CD1c-positive myeloid dendritic cell (primary cell): ENCODE results near the gene MCF2L.

ENCODE experiments used
- DNase-seq: peaks from one replicate; pipeline ENCODE4 v3.0.0-alpha.2; 2016; ENCODE audit errors: extremely low spot score

MCF2L gene

DNA sequence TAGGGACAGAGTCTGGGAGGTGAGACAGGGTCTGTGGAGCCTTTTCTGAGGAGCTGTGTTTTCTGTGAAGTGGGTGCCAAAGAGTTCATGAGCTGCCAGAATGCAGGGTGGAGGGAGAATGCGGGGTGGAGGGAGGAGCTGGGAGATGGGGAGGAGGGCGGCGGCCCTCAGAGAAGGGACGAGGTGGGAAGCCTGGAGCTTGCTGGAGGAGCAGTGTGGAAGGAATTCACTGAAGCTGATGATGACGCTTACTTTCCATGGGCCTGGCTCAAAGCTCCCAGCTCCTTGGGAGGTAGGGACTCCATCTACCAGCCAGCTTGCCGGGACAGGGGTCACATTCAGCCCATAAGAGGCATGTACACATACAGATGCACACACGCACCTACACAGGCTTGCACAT lies 62.5 kb downstream of the MCF2L start:
- no peak for DNase-seq

DNA sequence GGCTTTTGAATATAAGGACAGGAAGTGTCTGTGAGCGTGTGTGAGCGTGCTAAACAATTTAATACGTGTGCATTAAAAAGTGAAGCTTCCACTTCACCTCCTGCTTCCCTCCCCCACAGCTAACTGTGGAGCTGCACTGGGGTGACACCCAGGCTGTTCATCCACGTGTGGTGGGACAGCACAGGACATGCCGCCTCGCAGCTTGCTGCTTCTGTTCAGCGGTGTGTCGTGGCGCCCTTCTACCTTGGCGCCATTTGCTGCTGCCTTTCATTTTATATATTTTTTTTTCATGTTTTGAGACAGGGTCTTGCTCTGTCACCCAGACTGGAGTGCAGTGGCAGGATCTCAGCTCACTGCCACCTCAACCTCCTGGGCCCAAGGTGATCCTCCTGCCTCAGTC lies 63.3 kb downstream of the MCF2L start:
- no peak for DNase-seq

DNA sequence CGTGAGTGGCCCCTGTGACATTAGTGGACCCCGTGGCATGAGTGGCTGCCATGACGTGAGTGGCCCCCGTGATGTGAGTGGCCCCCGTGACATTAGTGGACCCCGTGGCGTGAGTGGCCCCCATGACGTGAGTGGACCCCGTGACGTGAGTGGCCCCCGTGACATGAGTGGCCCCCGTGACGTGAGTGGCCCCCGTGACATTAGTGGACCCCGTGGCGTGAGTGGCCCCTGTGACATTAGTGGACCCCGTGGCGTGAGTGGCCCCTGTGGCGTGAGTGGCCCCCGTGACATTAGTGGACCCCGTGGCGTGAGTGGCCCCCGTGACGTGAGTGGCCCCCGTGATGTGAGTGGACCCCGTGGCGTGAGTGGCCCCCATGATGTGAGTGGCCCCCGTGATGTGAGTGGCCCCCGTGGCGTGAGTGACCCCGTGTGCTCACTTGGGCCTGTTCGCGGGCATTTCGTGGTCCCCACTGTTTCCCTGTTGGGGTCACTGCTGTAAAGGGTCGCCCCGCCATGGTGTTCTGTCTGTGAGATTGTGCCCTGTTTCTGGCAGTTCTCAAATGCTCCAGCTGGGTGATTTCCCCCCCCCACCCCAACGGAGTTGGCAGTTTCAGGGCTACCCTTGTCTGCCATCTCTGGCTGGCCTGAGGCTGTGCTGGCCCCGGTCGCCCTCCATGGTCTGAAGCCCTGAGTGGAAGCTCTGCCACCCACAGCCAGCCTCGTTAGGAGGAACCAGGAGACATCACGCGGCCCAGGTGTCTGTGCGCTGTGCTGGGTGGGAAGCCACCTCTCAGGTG lies 64.2 kb downstream of the MCF2L start:
- DNase-seq = no peak

GRCh38 chr13:113034451-113035212 lies 65.6 kb downstream of the MCF2L start:
- DNase-seq = no peak

DNA sequence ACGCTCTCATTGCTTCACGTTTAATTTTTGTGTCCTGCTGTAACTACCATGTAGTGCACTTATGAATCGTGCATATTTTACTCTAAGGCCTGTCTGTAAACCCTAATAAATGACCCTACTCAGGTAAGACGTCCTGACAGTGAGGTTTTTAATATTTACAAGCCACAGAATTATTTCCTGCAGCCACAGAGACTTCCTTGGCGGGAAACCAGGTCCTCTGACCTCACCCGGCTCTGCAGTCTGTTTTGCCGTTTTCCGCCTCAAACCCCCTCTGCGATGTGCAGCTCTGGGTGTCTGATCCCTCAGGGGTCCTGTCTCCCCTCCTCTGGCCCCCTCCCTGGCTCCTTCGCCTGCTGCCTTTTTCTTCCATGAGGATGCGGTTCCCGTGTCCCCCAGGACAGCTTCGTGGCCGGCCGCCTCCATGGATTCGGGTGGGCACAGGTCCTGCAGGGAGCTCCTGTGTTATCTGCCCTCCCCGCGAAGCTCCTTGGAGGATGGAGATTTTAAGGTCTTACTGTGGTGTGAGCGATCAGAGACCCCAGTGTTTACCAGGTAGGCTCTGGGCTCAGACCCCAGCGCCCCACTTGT lies 66.3 kb downstream of the MCF2L start:
- DNase-seq = no peak

GRCh38 chr13:113036401-113036800 lies 67.4 kb downstream of the MCF2L start:
- DNase-seq = no peak

DNA sequence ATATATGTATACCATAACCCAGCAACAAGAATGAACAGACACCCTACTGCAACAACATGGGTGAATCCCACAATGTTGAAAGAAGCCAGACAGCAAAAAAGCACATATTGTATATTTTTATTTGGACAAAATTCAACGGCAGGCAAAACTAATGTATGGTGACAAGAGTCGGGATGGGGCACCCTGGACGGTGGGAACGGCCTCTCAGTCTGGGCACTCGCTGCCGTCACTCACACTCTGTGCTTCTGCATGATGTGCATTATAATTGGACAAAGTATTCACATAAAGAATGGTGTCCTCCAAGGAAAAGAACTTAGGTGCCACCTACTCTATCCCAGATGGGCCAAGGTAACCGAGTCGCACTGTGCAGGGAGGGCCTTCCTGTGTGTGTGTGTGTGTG lies 71.0 kb downstream of the MCF2L start:
- DNase-seq = no peak

DNA sequence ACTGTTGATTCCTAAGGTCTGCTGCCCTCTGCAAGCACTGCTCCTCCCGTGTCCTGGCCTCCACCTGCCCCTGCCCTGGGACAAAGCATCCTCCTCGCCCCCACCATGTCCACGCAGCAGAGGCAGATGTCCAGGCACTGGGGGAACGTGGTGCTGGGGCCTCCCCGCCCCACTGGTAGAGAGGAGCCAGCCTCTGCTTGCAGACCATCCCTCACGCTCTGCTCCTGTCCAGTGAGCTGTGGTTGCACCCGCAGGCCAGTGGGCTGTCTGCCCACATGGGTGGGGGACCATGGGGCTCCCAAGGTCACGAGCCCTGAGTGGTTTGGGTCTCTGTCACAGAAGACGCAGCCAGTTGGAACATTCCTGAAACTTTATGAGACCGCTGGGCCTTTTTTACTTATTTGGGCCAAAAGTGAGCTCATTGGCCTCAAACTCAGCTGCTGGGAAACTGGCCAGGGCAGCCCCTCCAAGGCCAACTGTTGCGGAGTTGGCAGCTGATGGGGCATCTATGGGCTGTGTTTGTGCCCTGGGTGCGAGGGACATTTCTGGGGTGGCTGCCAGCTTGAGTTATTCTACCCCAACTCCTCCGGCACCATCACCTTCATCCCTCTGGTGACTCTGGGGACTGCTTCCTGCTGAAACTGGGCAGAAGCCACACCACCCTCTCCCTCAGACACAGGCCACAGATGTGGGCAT lies 71.7 kb downstream of the MCF2L start:
- DNase-seq = no peak

DNA sequence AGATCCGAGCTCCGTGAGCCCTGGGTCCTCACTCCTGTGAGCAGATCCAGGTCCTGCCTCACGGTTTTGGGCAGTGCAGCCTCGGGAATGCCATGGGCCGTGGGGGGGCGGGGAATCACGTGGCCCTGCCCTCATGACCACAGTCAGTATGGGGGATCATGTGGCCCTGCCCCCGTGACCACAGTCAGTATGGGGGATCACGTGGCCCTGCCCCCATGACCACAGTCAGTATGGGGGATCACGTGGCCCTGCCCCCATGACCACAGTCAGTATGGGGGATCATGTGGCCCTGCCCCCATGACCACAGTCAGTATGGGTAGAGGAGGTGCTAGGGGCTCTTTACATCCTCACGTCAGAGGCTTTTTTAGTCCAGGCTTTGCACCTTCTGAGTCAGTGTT lies 72.3 kb downstream of the MCF2L start:
- no peak for DNase-seq

GRCh38 chr13:113041896-113042295 lies 72.9 kb downstream of the MCF2L start:
- DNase-seq = no peak

DNA sequence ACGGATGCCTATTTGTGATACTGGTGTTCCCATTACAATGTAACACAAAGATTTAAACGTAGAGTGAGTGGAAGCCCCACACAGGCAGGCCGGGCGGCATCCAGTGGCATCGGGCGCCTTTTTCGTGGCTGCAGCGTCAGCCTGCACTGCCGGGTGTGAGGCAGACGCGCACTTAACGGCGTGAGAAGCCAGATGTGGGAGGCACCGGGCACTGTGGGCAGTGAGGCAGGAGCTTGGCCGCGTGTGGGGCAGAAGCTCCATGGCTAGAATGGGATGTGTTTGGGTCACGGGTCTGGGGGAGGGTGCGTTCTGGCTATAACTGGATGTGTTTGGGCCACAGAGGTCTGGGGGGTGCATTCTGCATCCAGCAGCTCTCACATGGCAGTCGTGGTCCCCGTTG lies 73.4 kb downstream of the MCF2L start:
- DNase-seq = no peak

DNA sequence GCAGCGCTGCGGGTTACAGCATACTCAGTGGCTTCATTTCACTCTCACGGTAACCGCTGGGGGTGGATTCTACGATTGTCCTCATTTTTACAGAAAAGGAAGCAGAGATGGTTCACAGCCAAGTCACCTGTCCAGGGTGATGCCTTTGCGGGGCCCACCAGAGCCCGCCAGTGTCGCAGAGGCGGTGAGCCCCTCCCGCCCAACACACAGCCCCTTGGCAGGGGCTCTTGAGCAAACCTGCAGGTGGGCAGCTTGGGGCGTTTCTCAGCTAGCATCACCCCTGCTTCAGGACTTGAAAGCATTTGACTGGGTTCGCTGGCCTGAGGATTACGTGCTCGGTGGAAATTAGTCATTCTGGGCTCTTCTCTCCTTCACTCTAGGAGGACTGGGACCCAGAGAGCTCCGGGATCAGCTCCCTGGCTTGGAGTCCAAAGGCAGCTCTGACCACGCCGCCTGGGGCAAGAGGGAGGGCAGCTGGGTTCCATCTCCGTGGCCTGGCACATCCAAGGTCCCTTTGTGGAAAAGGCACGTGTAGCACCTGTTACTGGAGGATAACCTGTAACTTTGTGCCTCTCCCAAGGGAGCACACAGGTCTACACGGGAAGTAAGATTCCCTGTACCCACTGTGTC lies 74.1 kb downstream of the MCF2L start:
- no peak for DNase-seq

- DNase-seq = no peak
These were observed 74.9 kb downstream of the MCF2L start for GRCh38 chr13:113043931-113044330.

GRCh38 chr13:113044391-113045114 lies 75.5 kb downstream of the MCF2L start:
- DNase-seq = no peak

DNA sequence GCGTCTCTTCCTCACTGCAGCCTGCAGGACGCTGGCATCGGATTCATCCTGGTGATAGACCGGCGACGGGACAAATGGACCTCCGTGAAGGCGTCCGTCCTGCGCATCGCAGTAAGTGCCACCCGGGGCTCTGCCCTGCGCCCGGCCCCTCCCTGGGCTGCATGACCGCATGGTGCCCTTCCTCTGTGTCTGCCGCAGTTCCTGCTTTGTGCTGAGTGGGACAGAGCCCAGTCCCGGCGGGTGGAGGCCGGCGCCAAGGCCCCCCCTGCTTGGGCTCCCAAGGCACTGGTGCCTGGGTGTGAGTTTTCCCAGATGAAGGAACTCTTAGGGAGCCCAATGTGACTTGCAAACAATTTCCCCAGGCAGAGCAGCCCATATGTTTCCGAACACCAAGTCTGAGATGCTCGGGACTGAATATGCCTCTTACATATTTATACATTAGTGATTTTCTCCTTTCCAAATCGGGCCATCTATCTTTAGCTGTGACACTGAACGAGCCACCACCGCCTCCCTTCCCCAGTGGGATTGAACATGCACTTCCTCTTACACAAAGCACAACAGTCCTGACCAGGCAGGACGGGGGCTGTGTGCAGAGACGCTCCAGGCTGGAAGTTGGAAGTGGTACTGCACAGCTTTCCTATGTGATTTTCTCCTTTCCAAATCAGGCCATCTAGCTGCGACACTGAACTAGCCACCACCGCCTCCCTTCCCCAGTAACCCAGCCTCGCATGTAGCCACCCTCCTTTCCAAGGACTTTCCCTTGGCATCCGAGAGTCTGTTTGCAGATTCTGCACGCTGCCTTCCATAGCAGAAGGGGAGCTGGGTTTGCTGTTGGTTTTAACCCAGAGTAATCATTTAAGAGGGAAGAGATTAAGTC lies 76.5 kb downstream of the MCF2L start:
- no peak for DNase-seq

DNA sequence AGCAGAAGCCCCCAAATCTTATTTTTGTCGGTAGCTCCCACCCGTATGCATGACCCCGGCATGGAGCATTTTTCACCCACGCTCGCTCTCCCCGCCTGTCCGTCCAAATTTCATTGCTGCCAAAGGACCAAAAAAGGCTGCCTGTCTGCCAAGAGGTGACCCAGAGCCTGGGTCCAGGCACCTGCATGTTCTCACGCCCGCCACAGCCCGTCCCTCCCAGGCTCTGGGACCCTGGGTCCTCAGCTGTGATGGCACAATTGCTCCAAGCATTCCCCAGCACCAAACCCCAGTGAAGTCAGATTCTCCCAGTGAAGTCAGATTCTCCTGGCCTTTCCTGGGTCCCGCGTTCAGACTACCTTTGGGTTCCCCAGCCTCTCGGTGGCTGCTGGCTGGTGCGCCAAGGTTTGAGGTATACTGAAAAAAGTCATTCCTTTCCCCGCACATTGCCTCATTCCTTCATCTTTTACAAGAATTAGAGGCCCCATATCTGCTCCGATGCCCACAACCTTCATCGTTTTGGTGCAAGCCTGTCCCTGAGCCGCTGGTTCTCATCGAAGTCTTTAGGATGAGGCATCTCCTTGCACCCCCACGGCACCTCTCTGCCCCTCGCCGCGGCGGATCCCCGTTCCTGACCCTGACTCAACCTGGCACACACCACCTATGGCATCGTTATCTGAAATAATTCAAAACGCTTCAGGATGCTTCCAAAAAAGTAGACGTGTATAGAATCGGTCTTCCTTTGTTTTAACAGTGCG lies 77.3 kb downstream of the MCF2L start:
- DNase-seq = no peak

- no peak for DNase-seq
These were observed 77.8 kb downstream of the MCF2L start for GRCh38 chr13:113046883-113047244.

DNA sequence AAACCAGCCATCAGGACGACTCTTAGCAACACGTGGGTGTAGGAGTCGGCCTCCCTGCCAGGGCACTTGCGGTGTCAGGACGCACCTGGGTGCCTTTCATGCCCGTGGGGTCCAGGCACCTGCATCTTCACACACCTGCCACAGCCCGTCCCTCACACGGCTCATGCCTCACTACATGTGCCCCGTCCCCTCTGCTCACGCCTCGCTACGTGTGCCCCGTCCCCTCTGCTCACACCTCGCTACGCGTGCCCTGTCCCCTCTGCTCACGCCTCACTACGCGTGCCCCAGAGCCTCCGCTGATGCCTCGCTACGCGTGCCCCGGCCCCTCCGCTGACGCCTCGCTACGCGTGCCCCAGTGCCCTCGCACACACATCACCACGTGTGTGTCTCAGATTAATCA lies 78.6 kb downstream of the MCF2L start:
- DNase-seq = no peak

DNA sequence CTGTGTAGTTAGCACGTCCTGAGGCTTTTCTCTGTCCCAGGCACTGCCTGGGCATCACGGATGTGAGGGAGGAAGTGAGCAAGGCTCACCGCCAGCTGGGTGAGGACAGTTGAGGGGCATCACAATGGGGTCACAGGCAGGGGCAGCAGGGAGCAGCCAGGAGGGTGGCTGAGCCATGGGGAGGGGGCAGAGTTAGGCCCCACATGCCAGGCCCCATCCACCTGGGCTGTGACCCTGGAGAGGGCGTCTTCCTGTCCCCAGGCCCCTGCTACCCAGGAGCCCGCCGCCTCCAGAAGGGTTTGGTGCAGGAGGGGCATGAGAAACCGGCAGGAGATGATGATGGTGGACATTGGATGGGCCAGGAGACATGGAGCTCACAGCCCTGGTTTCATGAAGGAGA lies 79.8 kb downstream of the MCF2L start:
- no peak for DNase-seq

DNA sequence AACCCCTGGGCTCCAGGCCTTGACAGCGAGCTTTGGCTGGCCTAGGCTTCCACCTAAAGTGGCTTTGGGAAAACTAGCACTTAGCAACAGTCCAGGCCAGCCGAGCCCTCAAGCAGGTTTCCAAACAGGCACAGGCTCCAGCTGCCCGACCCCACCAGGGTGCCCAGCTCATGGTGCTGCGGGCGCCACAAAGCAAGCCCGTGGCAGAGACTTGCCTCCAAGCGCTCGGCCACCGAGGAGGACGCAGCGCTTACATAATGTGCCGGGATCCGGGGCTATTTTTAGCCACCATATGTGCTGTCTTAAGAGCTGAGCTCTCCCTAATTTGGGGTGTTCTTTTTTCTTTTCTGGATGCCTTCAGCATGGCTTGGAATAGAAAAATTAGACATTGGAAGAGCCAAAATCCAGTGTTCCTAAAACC lies 80.5 kb downstream of the MCF2L start:
- DNase-seq = no peak
